Glomerular endothelial cell (primary cell): Measurements from ENCODE around the gene KANK4. TPM values are rescaled to one million over a fixed set of nuclear protein-coding genes. Genes with fewer than 3 reads are reported as not detected.

ENCODE experiments used
- DNase-seq: peaks from one replicate; pipeline ENCODE4 v3.0.0-alpha.2; 2011; ENCODE audit warnings: low read depth, low spot score; ENCODE audit errors: extremely low read depth
- total RNA-seq: library from RNA; depleted of rRNA; stranded (reverse); fragments of >200 nt; gene quantifications from 2 replicates; pipeline ENCODE4 v1.2.3, GENCODE V29; 2015

The KANK4 gene
- total RNA-seq, 1 donor from 2014 or later = not detected

- DNase-seq = no peak
These were observed 105.9 kb downstream of the KANK4 start for GRCh38 chr1:62213075-62213914.

- no peak for DNase-seq
These were observed 106.8 kb downstream of the KANK4 start for GRCh38 chr1:62212411-62212810.

- DNase-seq = no peak
These were observed 108.3 kb downstream of the KANK4 start for GRCh38 chr1:62210960-62211359.

- no peak for DNase-seq
These were observed 109.2 kb downstream of the KANK4 start for GRCh38 chr1:62209931-62210595.

- no peak for DNase-seq
These were observed 110.3 kb downstream of the KANK4 start for GRCh38 chr1:62208970-62209369.

- no peak for DNase-seq
These were observed 111.1 kb downstream of the KANK4 start for GRCh38 chr1:62208087-62208486.

- DNase-seq = no peak
These were observed 112.0 kb downstream of the KANK4 start for GRCh38 chr1:62207187-62207586.

- DNase-seq = no peak
These were observed 120.5 kb downstream of the KANK4 start for GRCh38 chr1:62198781-62199125.

GRCh38 chr1:62198069-62198780 is 121.0 kb downstream of the KANK4 start:
- DNase-seq = no peak

GRCh38 chr1:62196086-62196690 is 123.0 kb downstream of the KANK4 start:
- no peak for DNase-seq

- DNase-seq = no peak
These were observed 124.3 kb downstream of the KANK4 start, which contains the start of gene L1TD1 for GRCh38 chr1:62194651-62195544. L1TD1 (plus strand) TSS chr1:62194849; CDS start chr1:62206629, 11,780 bp downstream.

GRCh38 chr1:62188111-62188510 is 131.1 kb downstream of the KANK4 start:
- DNase-seq = no peak

GRCh38 chr1:62187548-62187947 is 131.7 kb downstream of the KANK4 start:
- DNase-seq = no peak

Other genes with a start within 250 kb of the KANK4 start
- gene L1TD1, start 124.6 kb downstream of the KANK4 start, total RNA-seq = not detected in 2 replicates
- 9.6 and 14.8 TPM in 2 replicates for gene USP1, start 117.6 kb upstream of the KANK4 start, total RNA-seq